Activated naive CD8-positive, alpha-beta T cell (primary cell): ENCODE measurements around the gene PKP1.

Source experiments
- H3K27ac Mint-ChIP-seq: one replicate; pipeline ENCODE4 v1.8.0; 2021; ENCODE audit warnings: mixed read lengths
- H3K27me3 Mint-ChIP-seq: one replicate; pipeline ENCODE4 v1.8.0; 2021; ENCODE audit warnings: mixed read lengths
- H3K36me3 Mint-ChIP-seq: one replicate; pipeline ENCODE4 v1.8.0; 2021; ENCODE audit warnings: mixed read lengths
- H3K4me1 Mint-ChIP-seq: one replicate; pipeline ENCODE4 v1.8.0; 2021; ENCODE audit warnings: low read depth, mixed read lengths
- H3K4me3 Mint-ChIP-seq: one replicate; pipeline ENCODE4 v1.8.0; 2021; ENCODE audit warnings: mild to moderate bottlenecking, mixed read lengths
- H3K9me3 Mint-ChIP-seq: one replicate; pipeline ENCODE4 v1.8.0; 2021; ENCODE audit warnings: low read depth, mixed read lengths

Gene PKP1

DNA sequence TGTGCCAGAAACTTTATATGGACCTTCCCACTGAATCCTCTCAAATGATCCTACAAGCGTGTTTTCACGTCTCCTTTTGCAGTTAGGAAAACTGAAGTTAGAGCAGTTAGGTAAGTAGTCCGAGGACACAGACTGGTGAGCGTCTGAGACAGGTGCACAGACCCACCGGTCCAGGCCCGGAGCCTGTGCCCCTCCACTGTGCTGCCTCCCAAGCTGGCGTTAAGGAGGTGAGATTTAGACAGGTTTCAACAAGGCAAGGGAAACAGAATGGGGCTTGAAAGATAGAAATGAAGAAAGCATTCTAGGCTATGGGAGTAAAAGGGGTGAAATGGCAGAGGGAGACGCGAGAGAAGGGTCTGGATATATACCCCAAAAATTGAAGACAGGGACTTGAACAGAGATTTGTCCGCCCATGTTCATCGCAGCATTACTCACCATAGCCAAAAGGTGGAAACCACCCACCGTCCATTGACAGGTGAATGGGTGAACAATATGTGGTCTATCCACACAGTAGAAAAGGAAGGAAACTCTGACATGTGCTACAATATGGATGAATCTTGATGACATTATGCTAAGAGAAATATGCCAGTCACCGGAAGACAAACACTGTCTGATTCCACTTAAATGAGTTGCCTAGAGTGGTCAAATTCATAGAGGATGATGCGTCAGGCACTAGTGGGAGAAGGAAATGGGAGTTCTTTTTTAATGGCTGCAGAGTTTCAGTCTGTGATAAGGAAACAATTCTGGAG is 15.7 kb upstream of the PKP1 start:
- Mint-ChIP-seq H3K9me3 (no peaks in the 10 kb centered on the region), H3K27ac (no peak overlapping the region), H3K36me3 (no peaks in the 10 kb centered on the region), H3K4me1 (no peaks in the 10 kb centered on the region), H3K27me3 (peaks cover 14% of the 10 kb centered on the region), H3K4me3 (no peak overlapping the region)

DNA sequence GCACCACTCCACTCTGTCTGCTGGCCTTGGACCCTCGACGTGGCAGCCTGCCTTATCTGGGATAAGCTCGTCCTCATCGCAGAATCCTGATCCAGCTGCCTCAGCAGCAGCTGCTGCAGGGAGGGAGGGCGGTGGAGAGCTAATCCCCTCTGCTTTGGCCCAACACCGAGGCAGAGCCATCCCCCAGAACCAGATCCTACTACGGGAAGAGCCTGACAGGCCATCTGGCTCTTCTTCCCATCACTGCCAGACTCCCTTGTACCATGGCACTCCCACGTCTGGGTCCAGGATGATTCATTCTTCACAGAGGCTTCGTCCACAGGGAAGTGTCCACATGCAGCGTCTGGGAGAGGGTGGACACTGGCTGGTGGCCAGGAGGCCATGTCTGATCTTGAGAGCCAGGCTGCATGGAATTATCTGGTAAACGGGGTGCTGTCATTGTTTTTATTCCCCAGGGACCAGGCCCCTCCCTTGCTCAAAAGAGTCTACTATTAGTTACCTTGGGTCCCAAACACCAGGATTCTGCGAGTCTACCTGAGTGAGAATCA is 14.6 kb upstream of the PKP1 start:
- Mint-ChIP-seq H3K27ac (no peak overlapping the region), H3K27me3 (peaks cover 14% of the 10 kb centered on the region), H3K9me3 (no peaks in the 10 kb centered on the region), H3K4me3 (no peak overlapping the region), H3K4me1 (no peaks in the 10 kb centered on the region), H3K36me3 (no peaks in the 10 kb centered on the region)

DNA sequence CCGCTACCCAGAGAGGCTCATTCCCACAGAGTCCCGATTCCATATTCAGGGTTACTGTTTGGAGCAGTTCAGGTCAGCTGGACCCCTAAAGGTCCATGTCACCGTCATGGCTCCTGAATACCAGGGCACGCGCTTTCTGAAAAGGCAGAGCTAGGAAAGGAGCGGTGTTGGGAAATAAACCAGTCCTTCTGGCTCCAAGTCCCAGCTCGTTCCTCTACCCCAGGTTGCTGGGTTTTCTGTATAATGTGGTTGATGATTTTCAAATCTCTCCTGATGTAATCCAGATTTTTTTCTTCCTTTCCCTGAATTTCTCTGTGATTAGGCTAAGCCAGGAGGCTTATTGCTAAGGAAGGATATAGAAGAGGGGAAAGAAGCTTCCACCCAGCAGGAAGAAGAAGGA is 14.0 kb upstream of the PKP1 start:
- Mint-ChIP-seq H3K36me3 (no peaks in the 10 kb centered on the region), H3K27ac (no peak overlapping the region), H3K27me3 (peaks cover 14% of the 10 kb centered on the region), H3K4me3 (no peak overlapping the region), H3K9me3 (no peaks in the 10 kb centered on the region), H3K4me1 (no peaks in the 10 kb centered on the region)

GRCh38 chr1:201269900-201270410 is 13.4 kb upstream of the PKP1 start:
- peaks cover 14% of the 10 kb centered on the region for H3K27me3 Mint-ChIP-seq
- H3K36me3 Mint-ChIP-seq, result no peaks in the 10 kb centered on the region

GRCh38 chr1:201270616-201271390 is 12.5 kb upstream of the PKP1 start:
- H3K27ac Mint-ChIP-seq, result no peak overlapping the region
- no peaks in the 10 kb centered on the region for H3K36me3 Mint-ChIP-seq
- H3K9me3 Mint-ChIP-seq, result no peaks in the 10 kb centered on the region
- peaks cover 14% of the 10 kb centered on the region for H3K27me3 Mint-ChIP-seq
- no peaks in the 10 kb centered on the region for H3K4me1 Mint-ChIP-seq
- no peak overlapping the region for H3K4me3 Mint-ChIP-seq

More at GRCh38 chr1:201269900-201270410, 13.4 kb upstream of the PKP1 start:
- Mint-ChIP-seq H3K27ac (no peak overlapping the region), H3K9me3 (no peaks in the 10 kb centered on the region), H3K4me3 (no peak overlapping the region), H3K4me1 (no peaks in the 10 kb centered on the region)

- Mint-ChIP-seq H3K27me3 (peaks cover 9% of the 10 kb centered on the region), H3K4me3 (no peak overlapping the region), H3K9me3 (no peaks in the 10 kb centered on the region), H3K36me3 (no peaks in the 10 kb centered on the region), H3K4me1 (no peaks in the 10 kb centered on the region), H3K27ac (no peak overlapping the region)
Observed at GRCh38 chr1:201272799-201273198, 10.5 kb upstream of the PKP1 start.

DNA sequence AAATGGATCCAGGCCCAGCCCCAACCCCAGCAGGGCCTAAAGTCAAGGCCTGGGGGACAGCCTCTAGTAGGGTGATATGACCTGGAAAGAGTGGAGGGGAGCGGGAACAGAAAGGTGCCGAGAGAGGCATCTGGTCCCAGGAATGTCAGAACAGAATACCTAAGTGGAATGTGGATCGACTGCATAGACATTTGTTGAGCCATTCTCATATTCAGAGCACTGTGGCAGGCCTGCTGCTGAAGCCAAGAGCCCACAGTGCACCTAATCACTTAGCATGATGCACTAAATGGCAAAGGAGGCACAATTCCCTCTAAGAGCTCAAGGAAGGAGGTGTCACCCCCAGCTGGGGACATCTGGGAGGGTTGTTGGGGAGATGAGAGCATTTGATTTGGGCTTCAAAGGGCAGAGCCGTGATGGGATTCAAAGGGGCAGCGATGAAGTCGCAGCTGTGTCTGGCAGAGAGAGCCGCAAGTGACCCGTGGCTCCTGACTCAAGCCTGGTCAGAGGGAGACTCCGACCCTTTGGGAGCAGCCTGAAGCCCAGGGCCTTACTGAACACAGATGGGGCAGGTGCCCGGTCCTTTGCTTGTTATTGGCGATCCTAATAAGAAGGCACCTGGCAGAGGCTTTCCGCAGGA is 8.6 kb upstream of the PKP1 start:
- Mint-ChIP-seq H3K27me3 (peaks cover 3% of the 10 kb centered on the region), H3K4me1 (no peaks in the 10 kb centered on the region), H3K4me3 (no peak overlapping the region), H3K27ac (no peak overlapping the region), H3K36me3 (no peaks in the 10 kb centered on the region), H3K9me3 (no peaks in the 10 kb centered on the region)

- no peaks in the 10 kb centered on the region for H3K27me3 Mint-ChIP-seq
- no peaks in the 10 kb centered on the region for H3K4me1 Mint-ChIP-seq
- H3K9me3 Mint-ChIP-seq, result no peaks in the 10 kb centered on the region
- no peak overlapping the region for H3K27ac Mint-ChIP-seq
- no peak overlapping the region for H3K4me3 Mint-ChIP-seq
- H3K36me3 Mint-ChIP-seq, result no peaks in the 10 kb centered on the region
Observed at GRCh38 chr1:201275253-201275666, 8.0 kb upstream of the PKP1 start.

GRCh38 chr1:201276891-201277290 is 6.4 kb upstream of the PKP1 start:
- Mint-ChIP-seq H3K27me3 (peaks cover 2% of the 10 kb centered on the region), H3K9me3 (no peaks in the 10 kb centered on the region), H3K4me1 (no peaks in the 10 kb centered on the region), H3K4me3 (no peak overlapping the region), H3K36me3 (no peaks in the 10 kb centered on the region), H3K27ac (no peak overlapping the region)

- Mint-ChIP-seq H3K4me3 (no peak overlapping the region), H3K36me3 (no peaks in the 10 kb centered on the region), H3K9me3 (no peaks in the 10 kb centered on the region), H3K27ac (no peak overlapping the region), H3K4me1 (no peaks in the 10 kb centered on the region), H3K27me3 (peaks cover 4% of the 10 kb centered on the region)
Observed at GRCh38 chr1:201277441-201277840, 5.9 kb upstream of the PKP1 start.

DNA sequence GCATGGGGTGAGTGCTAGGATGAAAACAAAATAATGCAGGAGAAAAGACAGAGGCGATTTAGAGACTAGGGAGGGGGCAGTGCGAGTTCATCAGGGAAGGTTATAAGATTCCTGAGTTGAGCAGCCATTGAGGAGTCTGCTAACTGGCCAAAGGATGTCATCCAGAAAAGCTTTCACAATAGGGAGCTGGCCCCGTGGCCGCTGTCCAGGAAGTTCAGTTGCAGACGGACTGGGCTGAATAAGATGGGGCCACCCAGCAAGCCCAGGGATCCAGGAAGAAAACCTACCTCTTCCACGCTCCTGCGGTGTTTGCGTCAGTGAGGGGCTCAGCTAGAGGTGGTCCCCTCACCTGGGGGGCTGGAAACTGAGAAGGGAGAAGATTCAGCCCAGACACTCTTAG is 4.0 kb upstream of the PKP1 start:
- no peaks in the 10 kb centered on the region for H3K36me3 Mint-ChIP-seq
- no peak overlapping the region for H3K4me3 Mint-ChIP-seq
- H3K27ac Mint-ChIP-seq, result no peak overlapping the region
- peaks cover 6% of the 10 kb centered on the region for H3K27me3 Mint-ChIP-seq
- peaks cover 3% of the 10 kb centered on the region for H3K4me1 Mint-ChIP-seq
- H3K9me3 Mint-ChIP-seq, result no peaks in the 10 kb centered on the region

DNA sequence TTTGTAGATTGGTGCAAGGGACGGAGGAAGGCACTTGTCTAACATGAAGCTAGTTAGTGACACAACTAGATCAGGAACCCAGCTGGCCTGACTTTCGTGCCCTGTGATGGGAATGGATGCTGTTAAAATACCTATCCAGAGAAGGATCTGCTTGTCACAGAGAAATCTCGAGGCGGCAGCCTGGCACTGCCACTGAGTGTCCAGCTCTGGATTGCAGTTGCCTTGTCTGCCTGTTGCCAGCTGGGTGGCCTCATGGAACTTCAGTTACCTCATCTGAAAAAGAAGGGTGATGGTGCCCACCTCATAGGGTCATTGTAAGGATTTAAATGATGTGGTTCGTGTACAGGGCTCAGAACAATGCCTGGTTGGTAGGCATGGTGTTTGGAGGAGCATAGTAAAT is 2.4 kb upstream of the PKP1 start:
- H3K4me1 Mint-ChIP-seq, result peaks cover 3% of the 10 kb centered on the region
- H3K27me3 Mint-ChIP-seq, result peaks cover 6% of the 10 kb centered on the region
- no peak overlapping the region for H3K4me3 Mint-ChIP-seq
- H3K9me3 Mint-ChIP-seq, result no peaks in the 10 kb centered on the region
- H3K27ac Mint-ChIP-seq, result no peak overlapping the region
- H3K36me3 Mint-ChIP-seq, result no peaks in the 10 kb centered on the region

DNA sequence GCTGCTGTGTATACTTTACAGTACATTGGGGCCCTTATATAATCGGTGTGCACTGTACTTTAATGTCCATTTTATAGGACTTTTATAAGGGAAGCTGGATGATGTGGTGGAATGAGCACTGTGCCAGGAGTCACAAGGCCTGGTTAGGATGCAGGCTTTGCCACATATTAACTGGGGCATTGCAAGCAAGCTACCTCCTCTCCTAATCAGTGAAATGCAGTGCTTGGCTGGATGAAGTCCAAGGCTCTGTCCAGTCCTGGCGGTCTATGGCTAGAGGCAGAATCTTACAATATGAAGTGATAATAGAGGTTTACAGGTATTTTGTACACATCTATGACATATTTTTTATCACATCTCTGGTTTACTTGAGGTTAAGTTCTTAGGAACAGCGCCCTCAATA is 1.7 kb upstream of the PKP1 start:
- Mint-ChIP-seq H3K27ac (no peak overlapping the region), H3K27me3 (peaks cover 6% of the 10 kb centered on the region), H3K4me3 (no peak overlapping the region), H3K9me3 (no peaks in the 10 kb centered on the region), H3K4me1 (peaks cover 3% of the 10 kb centered on the region), H3K36me3 (no peaks in the 10 kb centered on the region)

- Mint-ChIP-seq H3K36me3 (no peaks in the 10 kb centered on the region), H3K4me3 (no peak overlapping the region), H3K27ac (no peak overlapping the region), H3K27me3 (peaks cover 6% of the 10 kb centered on the region), H3K9me3 (no peaks in the 10 kb centered on the region), H3K4me1 (peaks cover 3% of the 10 kb centered on the region)
Observed at GRCh38 chr1:201282216-201282615, 1.1 kb upstream of the PKP1 start.
